Prostate gland (tissue), 2 donors: Measurements from ENCODE around the gene SUFU.

Experiments used
- POLR2A ChIP-seq: fragments of 450-650 bp; IDR thresholded peaks from one replicate; pipeline ENCODE4 v1.6.1; 2016; ENCODE audit warnings: antibody characterized with exemption, mild to moderate bottlenecking
- POLR2AphosphoS5 ChIP-seq: sonication (generic); formaldehyde crosslinking; IDR thresholded peaks from one replicate; pipeline ENCODE4 v1.6.1; 2017; ENCODE audit warnings: antibody characterized with exemption
- TF ChIP-seq, protein P1 (sequence below), 4 experiments: fragments of 200-600 bp in 2 of 4; fragments of 450-650 bp in 2 of 4; sonication (generic) in 2 of 4; IDR thresholded peaks; 1 replicate in 3 of 4; 2 replicates in 1 of 4; pipeline ENCODE4 v1.5.1; 2016 to 2019; ENCODE audit warnings: antibody characterized with exemption in 4 of 4, mild to moderate bottlenecking in 2 of 4, moderate library complexity in 2 of 4

DNA sequence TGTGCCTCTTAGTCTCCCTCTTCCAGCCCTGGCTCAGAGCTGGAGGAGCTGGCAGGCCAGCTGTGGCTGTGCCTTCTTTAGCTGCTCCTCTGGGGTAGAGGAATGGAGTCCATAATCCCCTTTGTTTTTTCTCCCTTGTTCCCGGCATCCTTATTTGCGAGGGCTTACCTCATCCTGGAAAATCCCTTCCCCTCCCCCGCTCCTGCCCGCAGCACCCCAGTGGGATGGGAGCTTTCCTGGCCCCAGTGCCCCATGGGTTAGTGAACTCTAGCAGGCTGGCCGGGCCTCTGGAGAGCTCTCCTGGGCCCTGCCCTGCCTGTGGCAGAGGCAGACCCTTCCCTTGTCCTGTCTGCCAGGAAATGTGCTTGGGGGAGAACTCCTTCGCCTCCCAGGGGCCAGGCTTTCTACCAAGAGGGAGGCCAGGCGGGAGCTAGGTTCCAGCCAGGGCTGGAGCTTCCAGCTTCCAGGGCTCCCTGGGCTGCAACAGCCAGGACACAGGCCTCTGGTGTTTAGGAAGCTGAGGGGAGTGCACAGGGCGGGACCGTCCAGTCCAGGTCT is 124.0 kb downstream of the SUFU start:
- TF ChIP-seq, protein P1, sequence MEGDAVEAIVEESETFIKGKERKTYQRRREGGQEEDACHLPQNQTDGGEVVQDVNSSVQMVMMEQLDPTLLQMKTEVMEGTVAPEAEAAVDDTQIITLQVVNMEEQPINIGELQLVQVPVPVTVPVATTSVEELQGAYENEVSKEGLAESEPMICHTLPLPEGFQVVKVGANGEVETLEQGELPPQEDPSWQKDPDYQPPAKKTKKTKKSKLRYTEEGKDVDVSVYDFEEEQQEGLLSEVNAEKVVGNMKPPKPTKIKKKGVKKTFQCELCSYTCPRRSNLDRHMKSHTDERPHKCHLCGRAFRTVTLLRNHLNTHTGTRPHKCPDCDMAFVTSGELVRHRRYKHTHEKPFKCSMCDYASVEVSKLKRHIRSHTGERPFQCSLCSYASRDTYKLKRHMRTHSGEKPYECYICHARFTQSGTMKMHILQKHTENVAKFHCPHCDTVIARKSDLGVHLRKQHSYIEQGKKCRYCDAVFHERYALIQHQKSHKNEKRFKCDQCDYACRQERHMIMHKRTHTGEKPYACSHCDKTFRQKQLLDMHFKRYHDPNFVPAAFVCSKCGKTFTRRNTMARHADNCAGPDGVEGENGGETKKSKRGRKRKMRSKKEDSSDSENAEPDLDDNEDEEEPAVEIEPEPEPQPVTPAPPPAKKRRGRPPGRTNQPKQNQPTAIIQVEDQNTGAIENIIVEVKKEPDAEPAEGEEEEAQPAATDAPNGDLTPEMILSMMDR (IDR thresholded peaks at IDR 0.05), result no peak
- no peak for TF ChIP-seq POLR2A
- no peak for TF ChIP-seq POLR2AphosphoS5
